Subcutaneous preadipocyte (primary cell): ENCODE results near the gene IQCM. TPM values are rescaled to one million over a fixed set of nuclear protein-coding genes. Genes with fewer than 3 reads are reported as not detected.

ENCODE experiments used
- total RNA-seq: library from RNA; depleted of rRNA; stranded (reverse); fragments of >200 nt; gene quantifications from 2 replicates; pipeline ENCODE4 v1.2.3, GENCODE V29; 2012

IQCM gene, protein sequence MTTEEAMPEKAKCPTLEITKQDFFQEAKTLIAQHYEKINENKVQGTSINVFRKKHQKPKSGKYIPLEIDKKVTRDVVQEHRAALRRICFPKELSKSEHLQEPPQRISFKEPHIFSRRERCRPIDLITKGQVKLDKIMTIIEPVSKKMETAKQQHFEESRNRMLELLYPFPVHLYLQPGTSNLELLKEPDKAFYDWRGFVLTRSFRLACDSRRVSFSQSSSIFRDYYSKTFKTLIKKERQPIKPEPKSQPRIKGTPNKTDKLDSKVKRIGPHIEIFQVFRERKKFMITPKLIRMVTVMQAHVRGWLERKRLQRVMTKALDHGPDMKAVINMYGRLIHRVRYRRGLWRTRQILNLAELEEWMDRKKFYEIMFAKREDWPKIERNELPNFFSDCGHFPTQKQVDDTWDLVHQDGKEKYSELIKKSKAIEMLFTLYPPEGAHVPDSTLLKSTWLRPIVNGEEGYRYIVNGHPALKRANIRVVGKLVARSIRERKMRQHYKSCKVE
- not detected in 2 replicates for total RNA-seq

DNA sequence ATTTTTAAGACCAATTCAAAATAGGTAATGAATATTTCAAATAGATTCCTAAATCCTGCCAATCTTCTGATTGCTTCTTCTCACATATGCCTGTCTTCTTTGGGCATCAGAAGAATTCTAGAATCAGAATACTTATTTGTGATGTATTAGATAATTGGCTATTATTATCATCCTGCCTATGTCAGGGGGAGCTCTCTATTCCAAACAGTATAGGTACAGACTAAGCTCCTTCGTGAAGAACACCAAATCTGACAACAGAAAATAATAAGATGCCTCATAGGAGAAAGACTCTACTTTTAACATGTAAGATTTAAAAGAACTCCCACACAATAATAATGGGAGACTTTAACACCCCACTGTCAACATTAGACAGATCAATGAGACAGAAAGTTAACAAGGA, at the start of gene IQCM:
Gene IQCM (minus strand): TSS at position 101 of the 400 bp plus-strand sequence. CDS start 73,152 bp downstream, outside the sequence.

